B cell (primary cell): Measurements from ENCODE around the gene ISG15.

Experiments used
- CTCF ChIP-seq: fragments of 200-600 bp; IDR thresholded peaks from one replicate; pipeline ENCODE4 v1.8.0; 2022; ENCODE audit warnings: antibody characterized with exemption, mild to moderate bottlenecking
- EZH2 ChIP-seq: IDR thresholded peaks from 2 replicates; pipeline ENCODE4 v1.6.1; 2012; ENCODE audit warnings: borderline replicate concordance, low read depth, mild to moderate bottlenecking, moderate library complexity, low read length; ENCODE audit not compliant: insufficient read depth, poor library complexity, severe bottlenecking

- TF ChIP-seq CTCF (no peak), EZH2 (no peak)
Observed at GRCh38 chr1:1032424-1032823, 19.1 kb downstream of the ISG15 start.
